ENCODE measurements around the gene DAW1.

DNA sequence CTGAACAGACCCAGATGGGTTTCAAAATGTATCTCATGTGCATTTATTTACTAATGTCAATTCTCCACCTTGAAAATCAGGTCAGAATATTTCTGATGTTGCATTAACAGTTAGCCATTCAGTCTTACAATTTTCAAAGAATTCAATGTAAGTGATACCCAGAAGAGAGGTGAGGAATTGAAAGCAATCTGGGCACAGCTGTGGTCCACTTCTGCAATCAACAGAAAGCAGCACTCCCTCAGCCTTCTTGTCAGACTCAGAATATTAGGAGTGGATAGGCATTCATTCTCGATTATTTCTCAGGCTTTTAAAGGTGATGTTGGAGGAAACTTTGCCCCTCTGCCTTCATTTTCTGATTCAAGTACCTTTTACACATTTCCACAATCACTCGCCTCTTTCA lies 42.1 kb upstream of the DAW1 start:
- TF ChIP-seq CTCF (IDR thresholded peaks at IDR 0.05 in 2 of 3, conservative IDR thresholded peaks at IDR 0.05 in 1 of 3; ENCODE audit: borderline replicate concordance in 1 of 3, insufficient read depth in 1 of 3, low read depth in 2 of 3, low read length in 2 of 3) (no peak), ZFX (IDR thresholded peaks at IDR 0.05) (no peak), ZBTB33 (IDR thresholded peaks at IDR 0.05; ENCODE audit: extremely low read depth, insufficient replicate concordance, low read length) (no peak), POLR2A (IDR thresholded peaks at IDR 0.05; ENCODE audit: borderline replicate concordance, extremely low read depth, insufficient read depth, insufficient read length) (no peak), POLR2AphosphoS5 (IDR thresholded peaks at IDR 0.05; ENCODE audit: low read depth, low read length) (no peak), YY1 (IDR thresholded peaks at IDR 0.05; ENCODE audit: extremely low read depth, insufficient replicate concordance, low read depth, low read length) (no peak), ZNF274 (IDR thresholded peaks at IDR 0.05; ENCODE audit: low read depth, low read length) (no peak), JUND (IDR thresholded peaks at IDR 0.05) (no peak), EZH2 (IDR thresholded peaks at IDR 0.05) (no peak), SP1 (IDR thresholded peaks at IDR 0.05; ENCODE audit: low read depth) (no peak), EZH2phosphoT487 (IDR thresholded peaks at IDR 0.05; ENCODE audit: borderline replicate concordance) (no peak)
- TF ChIP-seq, protein P1, sequence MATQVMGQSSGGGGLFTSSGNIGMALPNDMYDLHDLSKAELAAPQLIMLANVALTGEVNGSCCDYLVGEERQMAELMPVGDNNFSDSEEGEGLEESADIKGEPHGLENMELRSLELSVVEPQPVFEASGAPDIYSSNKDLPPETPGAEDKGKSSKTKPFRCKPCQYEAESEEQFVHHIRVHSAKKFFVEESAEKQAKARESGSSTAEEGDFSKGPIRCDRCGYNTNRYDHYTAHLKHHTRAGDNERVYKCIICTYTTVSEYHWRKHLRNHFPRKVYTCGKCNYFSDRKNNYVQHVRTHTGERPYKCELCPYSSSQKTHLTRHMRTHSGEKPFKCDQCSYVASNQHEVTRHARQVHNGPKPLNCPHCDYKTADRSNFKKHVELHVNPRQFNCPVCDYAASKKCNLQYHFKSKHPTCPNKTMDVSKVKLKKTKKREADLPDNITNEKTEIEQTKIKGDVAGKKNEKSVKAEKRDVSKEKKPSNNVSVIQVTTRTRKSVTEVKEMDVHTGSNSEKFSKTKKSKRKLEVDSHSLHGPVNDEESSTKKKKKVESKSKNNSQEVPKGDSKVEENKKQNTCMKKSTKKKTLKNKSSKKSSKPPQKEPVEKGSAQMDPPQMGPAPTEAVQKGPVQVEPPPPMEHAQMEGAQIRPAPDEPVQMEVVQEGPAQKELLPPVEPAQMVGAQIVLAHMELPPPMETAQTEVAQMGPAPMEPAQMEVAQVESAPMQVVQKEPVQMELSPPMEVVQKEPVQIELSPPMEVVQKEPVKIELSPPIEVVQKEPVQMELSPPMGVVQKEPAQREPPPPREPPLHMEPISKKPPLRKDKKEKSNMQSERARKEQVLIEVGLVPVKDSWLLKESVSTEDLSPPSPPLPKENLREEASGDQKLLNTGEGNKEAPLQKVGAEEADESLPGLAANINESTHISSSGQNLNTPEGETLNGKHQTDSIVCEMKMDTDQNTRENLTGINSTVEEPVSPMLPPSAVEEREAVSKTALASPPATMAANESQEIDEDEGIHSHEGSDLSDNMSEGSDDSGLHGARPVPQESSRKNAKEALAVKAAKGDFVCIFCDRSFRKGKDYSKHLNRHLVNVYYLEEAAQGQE (IDR thresholded peaks at IDR 0.05; ENCODE audit: low read depth) = no peak
- TF ChIP-seq, protein P2, sequence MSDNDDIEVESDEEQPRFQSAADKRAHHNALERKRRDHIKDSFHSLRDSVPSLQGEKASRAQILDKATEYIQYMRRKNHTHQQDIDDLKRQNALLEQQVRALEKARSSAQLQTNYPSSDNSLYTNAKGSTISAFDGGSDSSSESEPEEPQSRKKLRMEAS (IDR thresholded peaks at IDR 0.05) = no peak
